Measurements from ENCODE around the gene ZNF423. TPM values are rescaled to one million over a fixed set of nuclear protein-coding genes. Genes with fewer than 3 reads are reported as not detected.

Gene ZNF423
- total and polyA plus RNA-seq, 7 donors: 2.3 to 30.7 (median 14.4) TPM

GRCh38 chr16:49776085-49776595 lies 79.8 kb downstream of the ZNF423 start:
- H3K9me3 ChIP-seq: no peaks in the 10 kb centered on the region
- H3K36me3 ChIP-seq (ENCODE audit: insufficient read depth in 1 of 2, low read depth in 1 of 2): no peaks in the 10 kb centered on the region
- no peak for TF ChIP-seq CTCF (IDR thresholded peaks at IDR 0.05)
- peak; percentile 36 to 72 for DNase-seq
- peak overlapping the region; percentile 15 for H3K27ac ChIP-seq
- ATAC-seq: peak; percentile 7 to 56 (median 24)
- H3K4me1 ChIP-seq: peaks cover 50% of the 10 kb centered on the region
- H3K4me3 ChIP-seq: peak overlapping the region; percentile 28
- H3K27me3 ChIP-seq (ENCODE audit: insufficient read depth in 3 of 3, low read length in 2 of 3): no peaks in the 10 kb centered on the region
- 25 to 41% (median 31%) methylated on average over 15 to 16 of the region's 16 CpGs for WGBS, 3 donors
- intact Hi-C loops (cut with DNase I): loop anchor here in 1 of 2 donors (10.0 kb wide), 2 partner anchors 61 to 281 kb away; no protein-coding TSS in a partner anchor

DNA sequence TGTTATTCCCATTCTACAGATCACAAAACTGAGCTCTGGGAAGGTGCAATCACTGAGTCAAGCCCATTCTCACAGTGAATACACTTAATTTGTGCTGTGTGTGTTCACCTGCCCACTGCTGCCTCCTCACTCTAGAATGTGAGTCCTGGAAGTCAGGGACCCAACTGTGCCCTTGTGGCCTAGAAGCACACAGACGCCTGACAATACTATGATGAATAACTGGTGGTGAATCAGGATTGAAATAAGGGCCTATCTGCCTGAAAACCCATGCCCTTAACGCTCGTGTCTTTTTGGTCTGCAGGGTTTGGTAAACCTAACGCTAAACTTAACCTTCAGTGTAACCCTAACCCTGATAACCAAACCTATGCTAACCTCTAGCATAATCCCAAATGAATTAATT lies 80.3 kb downstream of the ZNF423 start:
- Histone ChIP-seq H3K4me1 (peaks cover 50% of the 10 kb centered on the region), H3K36me3 (ENCODE audit: insufficient read depth in 1 of 2, low read depth in 1 of 2) (no peaks in the 10 kb centered on the region), H3K27me3 (ENCODE audit: insufficient read depth in 3 of 3, low read length in 2 of 3) (no peaks in the 10 kb centered on the region), H3K4me3 (no peak overlapping the region), H3K9me3 (no peaks in the 10 kb centered on the region), H3K27ac (peak overlapping the region; percentile 15)
- 61 to 72% (median 65%) methylated on average over 4 of the region's 4 CpGs for WGBS, 3 donors
- DNase-seq (no peak), ATAC-seq (no peak)
- no peak for TF ChIP-seq CTCF (IDR thresholded peaks at IDR 0.05)
- intact Hi-C loops (cut with DNase I): loop anchor here in 1 of 2 donors (10.0 kb wide), 2 partner anchors 61 to 281 kb away; no protein-coding TSS in a partner anchor

GRCh38 chr16:49775018-49775417 lies 80.9 kb downstream of the ZNF423 start:
- no peak for TF ChIP-seq CTCF (IDR thresholded peaks at IDR 0.05)
- ATAC-seq (no peak), DNase-seq (no peak)
- WGBS, 3 donors: 75 to 77% (median 76%) methylated on average over 4 of the region's 4 CpGs
- Histone ChIP-seq H3K27me3 (ENCODE audit: insufficient read depth in 3 of 3, low read length in 2 of 3) (no peaks in the 10 kb centered on the region), H3K27ac (no peak overlapping the region), H3K9me3 (no peaks in the 10 kb centered on the region), H3K4me1 (peaks cover 50% of the 10 kb centered on the region), H3K36me3 (ENCODE audit: insufficient read depth in 1 of 2, low read depth in 1 of 2) (no peaks in the 10 kb centered on the region), H3K4me3 (no peak overlapping the region)
- intact Hi-C loops (cut with DNase I): loop anchor here in 1 of 2 donors (10.0 kb wide), 2 partner anchors 60 to 280 kb away; no protein-coding TSS in a partner anchor

DNA sequence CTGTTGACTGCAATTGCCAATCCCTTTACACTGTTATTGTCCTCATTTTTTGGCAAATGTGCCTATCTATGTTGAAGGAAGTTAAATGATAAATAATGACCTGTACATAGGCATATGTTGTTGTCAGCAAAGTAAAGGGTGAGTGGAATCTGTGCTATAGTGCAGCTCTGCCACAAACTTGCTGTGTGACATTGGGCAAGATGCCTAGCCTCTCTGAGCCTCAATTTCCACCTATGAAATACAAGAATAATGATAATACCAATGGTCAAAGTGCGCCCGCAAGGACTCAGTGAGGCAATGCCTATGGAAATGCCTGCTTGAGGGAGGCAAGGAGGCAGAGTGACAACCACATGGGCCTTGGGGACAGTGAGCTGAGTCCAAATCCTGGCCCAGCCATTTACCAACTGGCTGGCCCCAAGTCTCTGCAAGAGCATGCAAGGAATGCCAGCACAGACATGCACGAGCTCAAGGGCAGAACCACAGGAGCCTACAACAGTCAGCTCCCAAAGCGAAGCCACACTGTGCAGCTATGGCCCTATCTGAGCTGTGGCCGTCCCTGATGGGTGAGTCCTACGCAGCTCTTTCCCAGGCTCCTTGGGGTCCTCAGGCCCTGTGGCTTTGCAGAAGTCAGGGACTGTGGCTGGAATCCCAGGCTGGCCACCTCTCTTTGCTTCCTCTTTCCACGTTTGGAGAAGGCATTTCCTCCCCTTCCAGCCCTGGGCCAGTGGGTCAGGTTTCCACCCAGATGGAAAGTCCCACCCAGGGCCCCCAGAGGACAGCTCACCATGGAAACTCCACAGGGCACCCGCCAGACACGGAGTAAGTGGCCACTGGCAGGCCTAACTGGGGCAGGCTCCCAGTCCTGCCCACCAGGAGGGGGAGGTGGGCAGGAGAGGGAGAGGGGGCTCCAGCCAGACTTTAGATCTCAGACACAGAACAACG lies 82.1 kb downstream of the ZNF423 start:
- Histone ChIP-seq H3K27ac (peak overlapping the region; percentile 1), H3K4me3 (no peak overlapping the region), H3K9me3 (no peaks in the 10 kb centered on the region), H3K4me1 (peaks cover 44% of the 10 kb centered on the region), H3K36me3 (ENCODE audit: insufficient read depth in 1 of 2, low read depth in 1 of 2) (no peaks in the 10 kb centered on the region), H3K27me3 (ENCODE audit: insufficient read depth in 3 of 3, low read length in 2 of 3) (no peaks in the 10 kb centered on the region)
- WGBS, 3 donors: 22 to 38% (median 31%) methylated on average over 10 of the region's 10 CpGs
- no peak for TF ChIP-seq CTCF (IDR thresholded peaks at IDR 0.05)
- intact Hi-C loops (cut with DNase I): loop anchor here in 1 of 2 donors (10.0 kb wide), 2 partner anchors 59 to 279 kb away; no protein-coding TSS in a partner anchor
- DNase-seq (no peak), ATAC-seq (peak; percentile 36 to 73 (median 64))

Measured in psoas muscle (tissue), 8 donors.